ENCODE measurements around the gene SOBP.

GRCh38 chr6:107489636-107490565, at the start of gene SOBP:
- TF ChIP-seq POLR2A (IDR thresholded peaks at IDR 0.05), result peak in 1 of 2 donors; percentile 11
- TF ChIP-seq, protein P1, sequence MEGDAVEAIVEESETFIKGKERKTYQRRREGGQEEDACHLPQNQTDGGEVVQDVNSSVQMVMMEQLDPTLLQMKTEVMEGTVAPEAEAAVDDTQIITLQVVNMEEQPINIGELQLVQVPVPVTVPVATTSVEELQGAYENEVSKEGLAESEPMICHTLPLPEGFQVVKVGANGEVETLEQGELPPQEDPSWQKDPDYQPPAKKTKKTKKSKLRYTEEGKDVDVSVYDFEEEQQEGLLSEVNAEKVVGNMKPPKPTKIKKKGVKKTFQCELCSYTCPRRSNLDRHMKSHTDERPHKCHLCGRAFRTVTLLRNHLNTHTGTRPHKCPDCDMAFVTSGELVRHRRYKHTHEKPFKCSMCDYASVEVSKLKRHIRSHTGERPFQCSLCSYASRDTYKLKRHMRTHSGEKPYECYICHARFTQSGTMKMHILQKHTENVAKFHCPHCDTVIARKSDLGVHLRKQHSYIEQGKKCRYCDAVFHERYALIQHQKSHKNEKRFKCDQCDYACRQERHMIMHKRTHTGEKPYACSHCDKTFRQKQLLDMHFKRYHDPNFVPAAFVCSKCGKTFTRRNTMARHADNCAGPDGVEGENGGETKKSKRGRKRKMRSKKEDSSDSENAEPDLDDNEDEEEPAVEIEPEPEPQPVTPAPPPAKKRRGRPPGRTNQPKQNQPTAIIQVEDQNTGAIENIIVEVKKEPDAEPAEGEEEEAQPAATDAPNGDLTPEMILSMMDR (IDR thresholded peaks at IDR 0.05), result peak in 3 of 5 experiments; percentile 12 to 17 (median 14)
- no peak for TF ChIP-seq EP300 (IDR thresholded peaks at IDR 0.05)

Measured in tibial nerve (tissue), 4 donors.